Measurements from ENCODE around the gene RALGAPA1. TPM values are rescaled to one million over a fixed set of nuclear protein-coding genes. Genes with fewer than 3 reads are reported as not detected.

The RALGAPA1 gene
- total RNA-seq, 1 donor from 2014 or later, result 31.1 TPM

GRCh38 chr14:35727764-35728163 is 81.3 kb downstream of the RALGAPA1 start:
- no peak for TF ChIP-seq CTCF (IDR thresholded peaks at IDR 0.05; ENCODE audit: insufficient read depth, low read length, poor library complexity, severe bottlenecking)
- Histone ChIP-seq H3K36me3 (ENCODE audit: control insufficient read depth, insufficient read depth, low read length) (no peaks in the 10 kb centered on the region), H3K4me3 (ENCODE audit: low read depth, low read length) (no peak overlapping the region), H3K27me3 (ENCODE audit: control insufficient read depth, insufficient read depth, low read length) (no peaks in the 10 kb centered on the region)
- DNase-seq (ENCODE audit: low read depth), result no peak

GRCh38 chr14:35725930-35726329 is 83.2 kb downstream of the RALGAPA1 start:
- Histone ChIP-seq H3K4me3 (ENCODE audit: low read depth, low read length) (no peak overlapping the region), H3K27me3 (ENCODE audit: control insufficient read depth, insufficient read depth, low read length) (no peaks in the 10 kb centered on the region), H3K36me3 (ENCODE audit: control insufficient read depth, insufficient read depth, low read length) (no peaks in the 10 kb centered on the region)
- no peak for DNase-seq (ENCODE audit: low read depth)
- no peak for TF ChIP-seq CTCF (IDR thresholded peaks at IDR 0.05; ENCODE audit: insufficient read depth, low read length, poor library complexity, severe bottlenecking)

GRCh38 chr14:35715079-35715478 is 94.0 kb downstream of the RALGAPA1 start:
- DNase-seq (ENCODE audit: low read depth), result no peak
- Histone ChIP-seq H3K4me3 (ENCODE audit: low read depth, low read length) (no peak overlapping the region), H3K36me3 (ENCODE audit: control insufficient read depth, insufficient read depth, low read length) (no peaks in the 10 kb centered on the region), H3K27me3 (ENCODE audit: control insufficient read depth, insufficient read depth, low read length) (no peaks in the 10 kb centered on the region)
- no peak for TF ChIP-seq CTCF (IDR thresholded peaks at IDR 0.05; ENCODE audit: insufficient read depth, low read length, poor library complexity, severe bottlenecking)

- H3K36me3 ChIP-seq (ENCODE audit: control insufficient read depth, insufficient read depth, low read length), result no peaks in the 10 kb centered on the region
- no peak for TF ChIP-seq CTCF (IDR thresholded peaks at IDR 0.05; ENCODE audit: insufficient read depth, low read length, poor library complexity, severe bottlenecking)
These were observed 96.6 kb downstream of the RALGAPA1 start for GRCh38 chr14:35712466-35712865.

GRCh38 chr14:35708062-35708461 is 101.0 kb downstream of the RALGAPA1 start:
- TF ChIP-seq CTCF (IDR thresholded peaks at IDR 0.05; ENCODE audit: insufficient read depth, low read length, poor library complexity, severe bottlenecking), result no peak
- no peak for DNase-seq (ENCODE audit: low read depth)
- H3K4me3 ChIP-seq (ENCODE audit: low read depth, low read length), result no peak overlapping the region
- no peaks in the 10 kb centered on the region for H3K36me3 ChIP-seq (ENCODE audit: control insufficient read depth, insufficient read depth, low read length)
- no peaks in the 10 kb centered on the region for H3K27me3 ChIP-seq (ENCODE audit: control insufficient read depth, insufficient read depth, low read length)

More at GRCh38 chr14:35712466-35712865, 96.6 kb downstream of the RALGAPA1 start:
- Histone ChIP-seq H3K4me3 (ENCODE audit: low read depth, low read length) (no peak overlapping the region), H3K27me3 (ENCODE audit: control insufficient read depth, insufficient read depth, low read length) (no peaks in the 10 kb centered on the region)
- DNase-seq (ENCODE audit: low read depth), result no peak

- Histone ChIP-seq H3K27me3 (ENCODE audit: control insufficient read depth, insufficient read depth, low read length) (no peaks in the 10 kb centered on the region), H3K36me3 (ENCODE audit: control insufficient read depth, insufficient read depth, low read length) (no peaks in the 10 kb centered on the region), H3K4me3 (ENCODE audit: low read depth, low read length) (no peak overlapping the region)
- no peak for DNase-seq (ENCODE audit: low read depth)
- no peak for TF ChIP-seq CTCF (IDR thresholded peaks at IDR 0.05; ENCODE audit: insufficient read depth, low read length, poor library complexity, severe bottlenecking)
These were observed 103.5 kb downstream of the RALGAPA1 start for GRCh38 chr14:35705636-35706035.
